Pancreas (tissue), 10 donors: Measurements from ENCODE around the gene SYCE1L. TPM values are rescaled to one million over a fixed set of nuclear protein-coding genes. Genes with fewer than 3 reads are reported as not detected.

Experiments
- ATAC-seq, 4 donors: fragments of 200-7000 bp; cut with Tn5 transposase; one replicate each; pipeline versions ENCODE4 v1.8.0 to v1.9.1; 2020; ENCODE audit warnings: mild to moderate bottlenecking in 4 of 4, moderate library complexity in 4 of 4
- DNase-seq, 6 donors: peaks; one replicate each; pipeline ENCODE4 v3.0.0-alpha.2; 2020
- FAIRE-seq: peaks from 2 replicates; lab custom pipeline; 2012; peaks lifted over from hg19 to GRCh38; lab: Jason Lieb, UNC
- H3K27ac ChIP-seq, 4 donors: fragments of 200-600 bp; sonication (generic); 1 replicate in 3 of 4; 2 replicates in 1 of 4; pipeline versions ENCODE4 v1.5.0 to v1.8.0; 2020
- H3K27me3 ChIP-seq, 4 donors: fragments of 200-600 bp; one replicate each; pipeline ENCODE4 v1.8.0; 2021
- H3K36me3 ChIP-seq, 3 donors: fragments of 200-600 bp; sonication (generic) in 1 of 3; one replicate each; pipeline versions ENCODE4 v1.5.0 to v1.8.0; 2020 to 2021
- H3K4me1 ChIP-seq, 3 donors: fragments of 200-600 bp; one replicate each; pipeline ENCODE4 v1.8.0; 2021
- H3K4me3 ChIP-seq, 4 donors: fragments of 200-600 bp; sonication (generic) in 2 of 4; one replicate each; pipeline versions ENCODE4 v1.5.0 to v1.8.0; 2020 to 2021
- H3K9me3 ChIP-seq, 4 donors: fragments of 200-600 bp; one replicate each; pipeline ENCODE4 v1.8.0; 2021
- whole genome bisulfite sequencing, 2 donors: extraction: QIAGEN DNeasy Blood & Tissue Kit; methylation state at CpG; one replicate each; pipeline ENCODE4 v1.1.7; 2013; 5-methylcytosine and 5-hydroxymethylcytosine counted together
- intact Hi-C, 3 donors: fragments of 100-400 bp; cut with DNase I; formaldehyde crosslinking; loops; one replicate each; pipeline versions ENCODE4 v1.11.1 to v1.14.2; 2022
- polyA plus RNA-seq, 2 donors: library from polyadenylated mRNA; stranded (reverse); fragments of 200-250 nt; gene quantifications; one replicate each; pipeline ENCODE4 v1.2.3, GENCODE V29; 2013
- total RNA-seq, 6 donors: library from RNA; stranded (reverse); fragmentation: NEBNext Ultra II Directional in 4 of 6; extraction: Animal tissue kit (Norgen Biotek cat#: 25700) in 4 of 6; gene quantifications; one replicate each; pipeline versions ENCODE4 v1.2.1 to v1.2.4, GENCODE V29; 2021 to 2023
- TF ChIP-seq, protein P1 (sequence below), 4 donors: fragments of 200-600 bp; sonication (generic) in 3 of 4; IDR thresholded peaks; one replicate each; pipeline versions ENCODE4 v1.5.0 to v1.8.0; 2021; ENCODE audit warnings: antibody characterized with exemption in 4 of 4
- donor health status: healthy with polysubstance abuse.
- donor health status: DM: no; HTN: no; CAD: no; lungs with moderate emphysema.
- donor health status: DM: no; HTN: no; CAD: no.
- donor health status: control.
- donor health status: control.
- donor health status: Bipolar disorder and iron deficiency.
- donor health status: DM: yes; HTN: yes; CAD: no.
- donor health status: DM: no; HTN: no; CAD: no.
- donor health status: DM: no; HTN: no; CAD: no.
- donor health status: DM: yes; HTN: yes; CAD: no.

SYCE1L gene
- total and polyA plus RNA-seq, 8 donors, result 0.52 to 8.2 (median 3.2) TPM

DNA sequence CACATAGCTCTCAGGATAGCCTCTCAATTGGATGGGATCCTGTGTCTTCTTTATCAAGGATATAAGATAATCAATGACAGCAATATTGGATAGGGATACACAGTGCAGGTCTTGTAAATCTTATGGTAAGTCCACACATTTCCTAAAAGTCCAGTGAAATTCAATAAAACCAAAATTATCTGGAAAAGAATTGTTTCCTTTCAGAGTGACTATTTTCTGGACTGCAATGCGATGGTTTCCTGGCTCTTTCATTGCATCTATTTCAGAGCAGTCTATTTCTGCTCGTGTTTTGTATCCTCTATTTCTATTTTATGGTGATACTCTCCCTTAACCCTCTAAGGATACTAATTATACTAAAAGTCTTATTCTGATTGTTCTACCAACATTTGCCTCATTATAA, 32.5 kb upstream of the SYCE1L start:
- ATAC-seq (no peak), FAIRE-seq (no peak), DNase-seq (no peak)
- Histone ChIP-seq H3K27ac (no peak overlapping the region), H3K4me3 (no peak overlapping the region), H3K9me3 (no peaks in the 10 kb centered on the region), H3K27me3 (peaks cover 0 to 8% (median 0%) of the 10 kb centered on the region in 4 donors), H3K36me3 (no peaks in the 10 kb centered on the region), H3K4me1 (no peaks in the 10 kb centered on the region)
- TF ChIP-seq, protein P1, sequence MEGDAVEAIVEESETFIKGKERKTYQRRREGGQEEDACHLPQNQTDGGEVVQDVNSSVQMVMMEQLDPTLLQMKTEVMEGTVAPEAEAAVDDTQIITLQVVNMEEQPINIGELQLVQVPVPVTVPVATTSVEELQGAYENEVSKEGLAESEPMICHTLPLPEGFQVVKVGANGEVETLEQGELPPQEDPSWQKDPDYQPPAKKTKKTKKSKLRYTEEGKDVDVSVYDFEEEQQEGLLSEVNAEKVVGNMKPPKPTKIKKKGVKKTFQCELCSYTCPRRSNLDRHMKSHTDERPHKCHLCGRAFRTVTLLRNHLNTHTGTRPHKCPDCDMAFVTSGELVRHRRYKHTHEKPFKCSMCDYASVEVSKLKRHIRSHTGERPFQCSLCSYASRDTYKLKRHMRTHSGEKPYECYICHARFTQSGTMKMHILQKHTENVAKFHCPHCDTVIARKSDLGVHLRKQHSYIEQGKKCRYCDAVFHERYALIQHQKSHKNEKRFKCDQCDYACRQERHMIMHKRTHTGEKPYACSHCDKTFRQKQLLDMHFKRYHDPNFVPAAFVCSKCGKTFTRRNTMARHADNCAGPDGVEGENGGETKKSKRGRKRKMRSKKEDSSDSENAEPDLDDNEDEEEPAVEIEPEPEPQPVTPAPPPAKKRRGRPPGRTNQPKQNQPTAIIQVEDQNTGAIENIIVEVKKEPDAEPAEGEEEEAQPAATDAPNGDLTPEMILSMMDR (IDR thresholded peaks at IDR 0.05), result no peak
- intact Hi-C loops, result loop anchor here in 2 of 3 donors (10.0 kb wide), 2 partner anchors 892 to 1372 kb away; partner anchors contain the start of gene CNTNAP4 (in 1 of the 2)
- WGBS, 2 donors, result 61 to 67% methylated on average over 2 of the region's 2 CpGs

- no peaks in the 10 kb centered on the region for H3K36me3 ChIP-seq
- WGBS, 2 donors, result 72 to 82% methylated on average over 4 of the region's 4 CpGs
- FAIRE-seq, result no peak
Measured at GRCh38 chr16:77168901-77169300, 30.3 kb upstream of the SYCE1L start.

DNA sequence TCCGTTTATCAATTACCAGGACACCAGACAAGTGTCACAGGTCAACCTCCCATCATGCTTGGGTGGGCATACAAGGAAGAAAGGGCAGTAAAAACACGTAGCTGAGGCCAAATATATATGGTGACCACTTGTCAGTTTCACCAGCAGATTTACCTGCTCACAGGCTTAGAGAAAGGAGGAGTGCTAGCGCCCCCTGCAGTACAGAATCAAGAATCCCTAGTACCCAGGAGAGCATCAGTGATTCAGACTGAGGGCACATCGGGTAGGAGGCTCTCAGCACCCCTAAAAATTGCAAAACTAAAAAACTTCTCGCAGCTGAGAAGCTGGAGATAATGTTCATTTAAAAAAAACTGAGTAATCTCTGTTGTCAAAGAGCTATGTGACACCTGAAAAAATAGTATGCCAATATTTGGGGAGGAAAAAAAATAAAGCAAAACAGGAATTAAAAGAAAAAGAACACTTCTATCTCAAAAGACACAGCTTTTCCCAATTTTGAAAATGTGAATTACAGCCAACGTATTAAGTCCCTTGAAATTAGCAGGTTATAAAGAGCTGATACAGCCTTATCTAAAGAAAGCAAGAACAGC, 29.5 kb upstream of the SYCE1L start:
- intact Hi-C loops, result loop anchor here in 2 of 3 donors (10.0 kb wide), 2 partner anchors 895 to 1375 kb away; partner anchors contain the start of gene CNTNAP4 (in 1 of the 2)
- DNase-seq (peak in 3 of 6 donors; percentile 20 to 38 (median 31)), ATAC-seq (peak in 3 of 4 donors; percentile 63 to 72 (median 65)), FAIRE-seq (no peak)
- 15 to 20% methylated on average over 6 of the region's 6 CpGs for WGBS, 2 donors
- Histone ChIP-seq H3K36me3 (no peaks in the 10 kb centered on the region), H3K27me3 (peaks cover 0 to 8% (median 0%) of the 10 kb centered on the region in 4 donors), H3K27ac (no peak overlapping the region), H3K9me3 (no peaks in the 10 kb centered on the region), H3K4me1 (no peaks in the 10 kb centered on the region), H3K4me3 (no peak overlapping the region)
- TF ChIP-seq, protein P1 (IDR thresholded peaks at IDR 0.05), result peak; percentile 9 to 57 (median 38)

More at GRCh38 chr16:77168901-77169300, 30.3 kb upstream of the SYCE1L start:
- Histone ChIP-seq H3K27ac (no peak overlapping the region), H3K9me3 (no peaks in the 10 kb centered on the region), H3K27me3 (peaks cover 0 to 8% (median 0%) of the 10 kb centered on the region in 4 donors), H3K4me3 (no peak overlapping the region), H3K4me1 (no peaks in the 10 kb centered on the region)
- intact Hi-C loops, result loop anchor here in 2 of 3 donors (10.0 kb wide), 2 partner anchors 894 to 1374 kb away; partner anchors contain the start of gene CNTNAP4 (in 1 of the 2)
- no peak for ATAC-seq
- TF ChIP-seq, protein P1 (IDR thresholded peaks at IDR 0.05), result no peak
- DNase-seq, result no peak

- H3K27me3 ChIP-seq, result peaks cover 0 to 8% (median 0%) of the 10 kb centered on the region in 4 donors
- H3K4me3 ChIP-seq, result no peak overlapping the region
- intact Hi-C loops, result loop anchor here in 1 of 3 donors (10.0 kb wide), 1 partner anchor 1376 kb away; no protein-coding TSS in a partner anchor
- no peaks in the 10 kb centered on the region for H3K4me1 ChIP-seq
- H3K9me3 ChIP-seq, result no peaks in the 10 kb centered on the region
- 38 to 58% methylated on average over 4 of the region's 4 CpGs for WGBS, 2 donors
- ATAC-seq (no peak), DNase-seq (no peak), FAIRE-seq (no peak)
- no peaks in the 10 kb centered on the region for H3K36me3 ChIP-seq
- TF ChIP-seq, protein P1 (IDR thresholded peaks at IDR 0.05), result no peak
- no peak overlapping the region for H3K27ac ChIP-seq
Measured at GRCh38 chr16:77170805-77171204, 28.4 kb upstream of the SYCE1L start.
